Stimulated activated CD8-positive, alpha-beta memory T cell treated with anti-CD3 and anti-CD28 coated beads, Interleukin-12 subunit alpha, Interleukin-12 subunit beta, amount 100 ng/mL, for 24 hours (primary cell): ENCODE results near the gene CRTAP.
"Not testable (repeated sequence)": the region's sequence is repeated elsewhere in the genome, so short reads cannot be mapped to it uniquely, and the experiment has no call there.

Source experiments
- DNase-seq: peaks from one replicate; pipeline ENCODE4 v3.0.0-alpha.2; 2020; ENCODE audit errors: extremely low read depth

The CRTAP gene

DNA sequence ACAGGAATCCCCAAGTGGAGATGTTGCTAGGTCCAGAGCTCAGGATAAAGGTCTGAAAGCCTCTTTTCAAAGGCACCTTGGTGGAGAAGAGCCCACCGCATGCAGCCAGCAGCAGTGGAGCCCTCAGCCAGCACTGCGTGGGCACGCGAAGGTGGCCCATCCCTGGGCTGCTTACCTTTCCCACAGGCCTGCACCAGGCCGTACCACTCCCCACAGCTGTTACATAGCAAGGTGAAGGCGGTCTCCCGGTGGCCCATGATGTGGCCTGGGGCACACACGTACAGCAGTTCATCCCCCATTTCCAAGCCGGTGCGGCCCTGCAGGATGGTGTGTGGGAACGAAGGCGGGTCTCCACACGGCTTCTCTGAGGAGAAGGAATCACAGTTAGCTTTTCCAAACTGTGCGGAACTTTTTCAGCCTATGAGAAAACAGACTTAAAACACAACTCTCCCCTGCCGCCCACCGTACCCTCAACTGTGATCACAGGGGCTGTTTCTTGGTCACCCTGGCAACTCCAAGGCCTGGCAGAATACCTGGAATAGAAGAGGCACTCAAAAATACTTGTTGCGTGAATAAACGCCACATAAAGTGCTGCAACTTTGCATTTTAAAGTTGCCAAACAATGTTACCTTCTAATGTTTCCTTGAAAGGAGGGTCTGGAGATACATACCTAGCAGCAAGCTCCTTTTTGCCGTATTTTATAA lies 61.0 kb downstream of the CRTAP start:
- no peak for DNase-seq

DNA sequence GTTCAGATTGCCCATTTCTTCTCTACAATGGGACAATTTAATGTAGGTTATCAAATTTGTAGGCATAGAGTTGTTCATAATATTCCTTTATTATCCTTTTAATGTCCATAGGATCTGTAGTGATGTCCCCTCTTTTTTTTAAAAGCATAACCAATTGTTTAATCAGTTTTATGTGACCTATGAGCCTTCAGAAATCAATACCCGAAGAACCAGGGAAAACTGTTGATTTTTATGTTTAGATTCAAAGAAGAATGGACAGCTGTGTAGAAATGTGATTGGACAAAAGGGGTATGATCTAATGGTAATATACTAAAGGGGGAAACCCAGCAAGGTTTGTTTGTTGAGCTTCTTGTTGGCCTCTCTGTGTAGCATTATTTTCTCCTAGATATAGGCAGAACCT lies 65.3 kb downstream of the CRTAP start:
- no peak for DNase-seq

DNA sequence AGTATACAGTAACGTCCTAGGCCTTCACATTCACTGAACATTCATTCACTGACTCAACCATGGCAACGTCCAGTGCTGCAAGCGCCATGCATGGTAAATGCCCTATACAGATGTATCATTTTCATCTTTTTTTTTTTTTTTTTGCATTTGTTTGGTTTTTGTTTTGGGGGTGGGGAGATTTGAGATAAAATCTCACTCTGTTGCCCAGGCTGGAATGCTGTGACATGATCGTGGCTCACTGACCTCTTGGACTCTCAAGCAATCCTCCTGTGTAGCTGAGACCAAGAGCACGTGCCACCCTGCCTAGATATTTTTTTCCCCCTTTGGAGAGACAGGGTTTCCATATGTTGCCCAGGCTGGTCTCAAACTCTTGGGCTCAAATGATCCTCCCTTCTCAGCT lies 67.4 kb downstream of the CRTAP start:
- no peak for DNase-seq

DNA sequence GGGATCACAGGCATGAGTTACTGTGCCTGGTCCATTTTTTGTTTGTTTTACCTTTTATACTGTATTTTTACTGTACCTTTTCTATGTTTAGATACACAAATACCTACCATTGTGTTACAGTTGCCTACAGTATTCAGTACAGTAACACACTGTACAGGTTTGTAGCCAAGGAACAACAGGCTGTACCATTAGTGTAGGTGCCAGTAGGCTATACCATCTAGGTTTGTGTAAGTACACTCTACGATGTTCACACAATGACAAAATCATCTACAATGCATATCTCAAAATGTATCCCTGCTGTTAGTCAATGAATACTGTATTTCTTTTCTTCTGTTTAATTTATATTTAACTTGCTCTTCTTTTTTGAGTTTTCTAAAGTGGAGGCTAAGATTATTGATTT lies 67.8 kb downstream of the CRTAP start:
- DNase-seq, result not testable (repeated sequence)

DNA sequence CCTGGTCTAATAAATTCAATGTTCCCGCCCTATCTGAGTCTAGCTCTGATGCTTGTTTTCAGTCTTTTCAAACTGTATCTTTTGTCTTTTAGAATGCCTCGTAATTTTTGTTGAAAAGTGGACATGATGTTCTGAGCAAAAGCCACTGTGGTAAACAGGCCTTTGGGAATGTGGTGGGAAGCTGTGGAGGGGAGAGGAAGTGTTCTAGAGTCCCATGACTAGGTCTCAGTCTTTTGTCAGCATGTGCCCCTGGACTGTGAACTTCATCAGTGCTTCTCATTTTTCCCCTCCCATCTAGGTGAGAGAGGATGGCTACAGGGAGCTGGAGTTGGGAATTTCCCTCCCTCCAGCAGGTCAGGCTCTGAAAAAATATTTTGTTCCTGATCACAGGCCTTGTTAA lies 71.0 kb downstream of the CRTAP start:
- DNase-seq, result no peak

DNA sequence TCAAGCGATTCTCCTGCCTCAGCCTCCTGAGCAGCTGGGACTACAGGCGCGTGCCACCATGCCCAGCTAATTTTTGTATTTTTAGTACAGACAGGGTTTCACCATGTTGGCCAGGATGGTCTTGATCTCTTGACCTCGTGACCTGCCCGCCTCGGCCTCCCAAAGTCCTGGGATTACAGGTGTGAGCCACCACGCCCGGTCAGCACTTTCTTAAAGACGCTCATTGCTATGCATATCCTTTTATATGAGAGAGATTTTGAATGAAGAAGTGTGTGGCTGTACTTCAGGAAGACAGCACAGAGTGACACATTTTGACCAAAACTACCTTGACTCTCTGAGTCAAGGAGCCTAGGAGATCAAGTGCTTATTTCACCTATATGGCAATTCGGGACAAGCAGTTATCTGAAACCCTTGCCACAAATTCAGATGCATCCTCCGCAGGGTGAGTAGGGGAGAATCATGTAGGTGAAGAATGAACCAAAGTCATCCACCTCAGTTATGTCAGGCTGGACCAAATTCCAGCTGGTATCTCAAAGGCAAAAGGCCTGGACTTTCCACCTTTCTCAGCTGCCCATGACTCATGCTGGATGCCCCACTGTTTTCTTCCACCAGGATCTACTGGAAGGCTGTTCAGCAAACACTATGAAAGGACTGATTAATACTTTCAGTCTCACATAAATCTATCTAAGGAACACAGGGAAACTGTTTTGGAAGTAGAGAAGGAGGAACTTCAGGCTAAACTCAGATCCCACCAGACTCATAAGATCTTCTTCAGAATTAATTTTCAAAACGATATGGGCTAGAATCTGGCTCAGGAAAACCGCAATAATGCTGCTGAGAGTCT lies 72.9 kb downstream of the CRTAP start:
- no peak for DNase-seq

DNA sequence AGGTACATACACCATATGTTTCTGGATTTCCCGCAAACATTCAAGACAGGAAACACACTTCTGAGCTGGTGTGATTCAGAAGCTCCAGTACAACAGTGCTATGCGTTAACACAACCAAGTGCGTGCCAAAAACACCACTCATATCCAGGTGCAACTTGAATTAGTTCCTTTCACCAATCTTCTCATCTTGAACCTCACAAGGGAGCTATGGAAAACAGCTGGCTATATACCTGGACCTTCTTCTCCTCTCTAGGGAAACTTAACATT lies 73.5 kb downstream of the CRTAP start:
- DNase-seq, result no peak

DNA sequence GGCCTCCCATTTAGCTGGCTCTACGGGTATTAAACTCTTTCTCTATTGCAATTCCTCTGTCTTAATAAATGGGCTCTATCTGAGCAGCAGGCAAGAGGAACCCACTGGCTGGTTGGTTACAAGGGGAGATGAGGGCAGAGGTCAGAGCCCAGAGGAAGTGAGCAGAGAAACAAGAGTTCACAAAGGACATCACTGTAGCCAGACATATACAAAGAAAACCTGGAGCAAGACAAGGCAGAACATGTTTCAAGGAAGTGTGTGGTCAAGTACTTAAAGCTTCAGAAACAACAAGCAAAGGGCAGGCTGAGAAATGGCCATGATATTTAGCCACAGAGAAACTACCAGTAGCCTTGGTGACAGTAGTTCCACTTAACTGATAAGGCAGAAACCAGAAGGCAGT lies 80.5 kb downstream of the CRTAP start:
- DNase-seq, result no peak

DNA sequence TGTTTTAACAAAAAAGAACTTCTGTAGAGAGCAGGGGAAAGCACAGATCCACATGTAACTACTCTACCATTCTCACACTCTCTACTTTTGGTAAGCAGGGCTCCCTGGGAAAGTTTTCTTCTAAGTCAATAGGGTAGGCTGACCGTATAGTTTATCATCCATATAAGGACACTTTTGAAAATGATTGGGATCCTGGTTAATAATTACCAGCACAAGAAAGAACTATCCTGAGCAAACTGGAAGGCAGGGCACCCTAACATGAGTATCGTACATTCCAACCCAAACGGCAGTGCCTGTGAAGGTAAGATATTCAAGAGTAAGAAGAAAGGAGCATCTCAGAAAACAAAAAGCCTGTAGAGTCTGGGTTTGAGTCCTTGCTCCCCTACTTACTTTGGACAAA lies 82.7 kb downstream of the CRTAP start:
- no peak for DNase-seq
